ENCODE results near the gene SRA1.
A peak's percentile ranks its signal among the peaks of the same experiment; 100 is the strongest.

The SRA1 gene

GRCh38 chr5:140570058-140570457 lies 12.8 kb upstream of the SRA1 start:
- no peak for DNase-seq

GRCh38 chr5:140569197-140569596 lies 11.9 kb upstream of the SRA1 start:
- DNase-seq = no peak

GRCh38 chr5:140568443-140569063 lies 11.3 kb upstream of the SRA1 start:
- no peak for DNase-seq

GRCh38 chr5:140567871-140568270 lies 10.6 kb upstream of the SRA1 start:
- no peak for DNase-seq

- no peak for DNase-seq
Observed at GRCh38 chr5:140567136-140567818, 10.0 kb upstream of the SRA1 start.

GRCh38 chr5:140566665-140567064 lies 9.4 kb upstream of the SRA1 start:
- no peak for DNase-seq

GRCh38 chr5:140565780-140566095 lies 8.5 kb upstream of the SRA1 start:
- no peak for DNase-seq

GRCh38 chr5:140565024-140565779 lies 7.9 kb upstream of the SRA1 start:
- DNase-seq = no peak

- DNase-seq = peak; percentile 99
Observed at GRCh38 chr5:140564196-140565023, 7.1 kb upstream of the SRA1 start, which contains the start of the genes APBB3 and SLC35A4. Gene APBB3, minus strand, starts transcription at chr5:140564598. Its CDS starts 353 bp downstream, at chr5:140564245. Gene SLC35A4, plus strand, starts transcription at chr5:140564828. Its CDS starts 2,342 bp downstream, at chr5:140567170.

GRCh38 chr5:140563596-140563995 lies 6.3 kb upstream of the SRA1 start:
- DNase-seq = no peak

GRCh38 chr5:140561753-140562523 lies 4.7 kb upstream of the SRA1 start:
- no peak for DNase-seq

- no peak for DNase-seq
Observed at GRCh38 chr5:140560227-140560626, 3.0 kb upstream of the SRA1 start.

- DNase-seq = no peak
Observed at GRCh38 chr5:140558542-140558941, 1.3 kb upstream of the SRA1 start.

- DNase-seq = no peak
Observed at GRCh38 chr5:140557965-140558364, 692 bp upstream of the SRA1 start.

GRCh38 chr5:140556438-140556837 lies 835 bp downstream of the SRA1 start:
- peak; percentile 35 for DNase-seq

GRCh38 chr5:140555747-140556312 lies 1.4 kb downstream of the SRA1 start:
- no peak for DNase-seq

- DNase-seq = no peak
Observed at GRCh38 chr5:140554454-140554853, 2.8 kb downstream of the SRA1 start.

- no peak for DNase-seq
Observed at GRCh38 chr5:140553657-140554056, 3.6 kb downstream of the SRA1 start.

- DNase-seq = no peak
Observed at GRCh38 chr5:140551872-140552271, 5.4 kb downstream of the SRA1 start.

GRCh38 chr5:140550147-140551079 lies 6.9 kb downstream of the SRA1 start:
- no peak for DNase-seq

Measured in fibroblast of upper back skin (primary cell).